Brain microvascular endothelial cell (primary cell): ENCODE data around the gene SLC22A2.

Experiments
- DNase-seq: peaks from one replicate; pipeline ENCODE4 v3.0.0-alpha.2; 2020
- H3K27ac ChIP-seq: fragments of 250-450 bp; sonication (Bioruptor Pico); 2 replicates; pipeline ENCODE4 v1.5.1; 2020; ENCODE audit warnings: mild to moderate bottlenecking, moderate library complexity
- H3K27me3 ChIP-seq: fragments of 250-450 bp; sonication (Bioruptor Pico); replicated peaks from 2 replicates; pipeline ENCODE4 v1.5.1; 2020; ENCODE audit warnings: mild to moderate bottlenecking
- H3K36me3 ChIP-seq: fragments of 250-450 bp; sonication (Bioruptor Pico); replicated peaks from 2 replicates; pipeline ENCODE4 v1.5.1; 2020; ENCODE audit warnings: mild to moderate bottlenecking
- H3K4me3 ChIP-seq: 2 replicates; pipeline ENCODE4 v1.5.1; 2011; ENCODE audit warnings: low read depth, mild to moderate bottlenecking, control low read depth, low read length, moderate library complexity
- in situ Hi-C: cut with HindIII; loops from 2 replicates; pipeline ENCODE4 v1.10.0; 2017; ENCODE audit warnings: low sequenced_read_pairs, low pct_ligation_motif_present
- TF ChIP-seq, protein P1 (sequence below): IDR thresholded peaks from 2 replicates; pipeline ENCODE4 v1.5.1; 2011; ENCODE audit warnings: low read depth, mild to moderate bottlenecking, moderate library complexity, low read length, control low read depth, inconsistent platforms; ENCODE audit errors: missing control alignments

Gene SLC22A2

DNA sequence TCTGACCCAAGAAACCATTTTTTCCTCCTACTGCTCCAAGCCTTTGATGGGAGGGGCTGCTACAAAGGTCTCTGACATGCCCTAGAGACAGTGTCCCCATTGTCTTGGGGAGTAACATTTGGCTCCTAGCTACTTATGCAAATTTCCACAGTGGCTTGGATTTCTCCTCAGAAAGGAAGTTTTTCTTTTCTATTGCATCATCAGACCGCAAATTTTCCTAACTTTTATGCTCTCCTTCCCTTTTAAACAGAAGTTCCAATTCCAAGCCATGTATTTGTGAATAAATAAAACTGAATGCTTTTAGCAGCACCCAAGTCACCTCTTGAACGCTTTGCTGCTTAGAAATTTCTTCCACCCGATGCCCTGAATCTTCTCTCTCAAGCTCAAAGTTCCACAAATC lies 51.0 kb downstream of the SLC22A2 start:
- DNase-seq: no peak
- Histone ChIP-seq H3K4me3 (no peak overlapping the region), H3K27me3 (no peaks in the 10 kb centered on the region), H3K27ac (no peak overlapping the region), H3K36me3 (no peaks in the 10 kb centered on the region)
- in situ Hi-C loops: no loop called here
- TF ChIP-seq, protein P1, sequence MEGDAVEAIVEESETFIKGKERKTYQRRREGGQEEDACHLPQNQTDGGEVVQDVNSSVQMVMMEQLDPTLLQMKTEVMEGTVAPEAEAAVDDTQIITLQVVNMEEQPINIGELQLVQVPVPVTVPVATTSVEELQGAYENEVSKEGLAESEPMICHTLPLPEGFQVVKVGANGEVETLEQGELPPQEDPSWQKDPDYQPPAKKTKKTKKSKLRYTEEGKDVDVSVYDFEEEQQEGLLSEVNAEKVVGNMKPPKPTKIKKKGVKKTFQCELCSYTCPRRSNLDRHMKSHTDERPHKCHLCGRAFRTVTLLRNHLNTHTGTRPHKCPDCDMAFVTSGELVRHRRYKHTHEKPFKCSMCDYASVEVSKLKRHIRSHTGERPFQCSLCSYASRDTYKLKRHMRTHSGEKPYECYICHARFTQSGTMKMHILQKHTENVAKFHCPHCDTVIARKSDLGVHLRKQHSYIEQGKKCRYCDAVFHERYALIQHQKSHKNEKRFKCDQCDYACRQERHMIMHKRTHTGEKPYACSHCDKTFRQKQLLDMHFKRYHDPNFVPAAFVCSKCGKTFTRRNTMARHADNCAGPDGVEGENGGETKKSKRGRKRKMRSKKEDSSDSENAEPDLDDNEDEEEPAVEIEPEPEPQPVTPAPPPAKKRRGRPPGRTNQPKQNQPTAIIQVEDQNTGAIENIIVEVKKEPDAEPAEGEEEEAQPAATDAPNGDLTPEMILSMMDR: no peak

DNA sequence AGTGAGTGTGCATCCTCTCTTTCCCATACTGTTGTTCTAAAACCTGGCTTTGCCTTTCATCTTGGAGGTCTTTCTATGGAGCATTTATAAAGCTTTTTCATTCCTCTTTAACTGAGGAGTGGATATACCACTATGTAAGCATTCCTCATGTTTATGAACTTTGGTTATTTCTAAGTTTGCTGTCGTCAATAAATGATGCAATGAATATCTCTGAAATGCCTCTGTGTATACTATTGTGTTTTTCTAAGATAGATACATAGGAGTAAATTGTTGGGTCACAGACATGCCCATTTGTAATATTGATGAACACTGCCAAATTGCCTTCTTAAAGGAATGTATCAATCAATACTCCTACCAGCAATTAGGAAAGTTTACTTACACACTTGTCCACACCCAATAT lies 53.9 kb downstream of the SLC22A2 start:
- Histone ChIP-seq H3K27ac (no peak overlapping the region), H3K36me3 (no peaks in the 10 kb centered on the region), H3K27me3 (no peaks in the 10 kb centered on the region), H3K4me3 (no peak overlapping the region)
- TF ChIP-seq, protein P1: no peak
- in situ Hi-C loops: no loop called here
- DNase-seq: no peak

DNA sequence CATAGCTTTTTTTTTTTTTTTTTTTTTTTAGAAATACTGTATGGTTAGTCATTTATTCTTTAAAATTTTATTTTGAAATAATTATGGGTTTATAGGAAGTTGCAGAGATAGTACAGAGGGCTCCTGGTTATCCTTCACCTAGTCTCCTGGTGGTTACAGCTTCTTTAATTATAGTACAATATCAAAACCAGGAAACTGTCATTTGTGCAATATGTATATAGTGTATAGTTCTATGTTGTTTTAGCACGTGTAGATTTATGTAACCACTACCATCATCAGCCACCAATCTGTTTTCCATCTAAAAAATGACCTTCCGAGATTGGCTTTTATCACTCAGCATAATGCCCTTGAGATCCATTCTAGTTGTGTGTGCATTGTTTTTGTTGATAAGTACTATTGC lies 54.7 kb downstream of the SLC22A2 start:
- DNase-seq: no peak
- H3K36me3 ChIP-seq: no peaks in the 10 kb centered on the region
- H3K27me3 ChIP-seq: no peaks in the 10 kb centered on the region
- H3K4me3 ChIP-seq: no peak overlapping the region
- TF ChIP-seq, protein P1: no peak
- no peak overlapping the region for H3K27ac ChIP-seq
- in situ Hi-C loops: no loop called here

DNA sequence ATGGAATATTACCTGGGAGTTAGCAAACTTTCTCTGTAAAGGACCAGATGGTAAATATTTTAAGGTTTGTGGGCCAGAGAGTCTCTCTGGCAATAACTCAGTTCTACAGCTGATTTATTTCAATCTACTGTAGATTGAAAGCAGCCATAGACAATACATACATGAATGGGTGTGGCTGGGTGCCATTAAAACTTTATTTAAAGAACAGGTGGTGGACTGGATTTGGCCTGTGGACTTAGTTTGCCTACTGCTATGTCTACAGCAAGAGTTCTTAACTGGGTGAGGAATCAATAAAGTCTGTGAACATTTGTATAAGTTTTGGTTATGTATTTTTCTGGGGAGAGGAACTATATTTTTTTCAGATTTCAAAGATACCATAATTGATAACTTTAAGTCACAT lies 55.1 kb downstream of the SLC22A2 start:
- Histone ChIP-seq H3K4me3 (no peak overlapping the region), H3K27me3 (no peaks in the 10 kb centered on the region), H3K27ac (no peak overlapping the region), H3K36me3 (no peaks in the 10 kb centered on the region)
- no peak for DNase-seq
- TF ChIP-seq, protein P1: no peak
- in situ Hi-C loops: no loop called here

DNA sequence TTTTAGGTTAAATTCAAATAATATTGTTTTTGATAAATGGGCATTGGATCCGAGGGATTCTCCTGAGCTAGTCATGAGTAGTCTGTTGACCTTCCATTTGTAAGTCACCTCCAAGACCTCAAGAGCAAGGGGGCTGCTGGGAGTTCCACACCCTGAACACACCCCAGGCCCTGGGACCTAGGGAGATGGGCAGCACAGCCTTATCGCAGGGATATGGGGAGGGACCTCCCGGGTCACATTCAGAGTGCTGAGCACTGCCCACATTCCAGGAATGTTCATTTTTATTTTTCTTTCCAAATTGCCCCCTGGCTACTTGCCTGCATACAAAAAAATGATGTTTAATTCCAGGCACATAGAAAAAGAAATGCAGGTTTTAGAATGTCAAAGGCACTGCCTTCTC lies 55.5 kb downstream of the SLC22A2 start:
- TF ChIP-seq, protein P1: no peak
- DNase-seq: no peak
- no peak overlapping the region for H3K4me3 ChIP-seq
- H3K27ac ChIP-seq: no peak overlapping the region
- in situ Hi-C loops: no loop called here
- no peaks in the 10 kb centered on the region for H3K27me3 ChIP-seq
- H3K36me3 ChIP-seq: no peaks in the 10 kb centered on the region

DNA sequence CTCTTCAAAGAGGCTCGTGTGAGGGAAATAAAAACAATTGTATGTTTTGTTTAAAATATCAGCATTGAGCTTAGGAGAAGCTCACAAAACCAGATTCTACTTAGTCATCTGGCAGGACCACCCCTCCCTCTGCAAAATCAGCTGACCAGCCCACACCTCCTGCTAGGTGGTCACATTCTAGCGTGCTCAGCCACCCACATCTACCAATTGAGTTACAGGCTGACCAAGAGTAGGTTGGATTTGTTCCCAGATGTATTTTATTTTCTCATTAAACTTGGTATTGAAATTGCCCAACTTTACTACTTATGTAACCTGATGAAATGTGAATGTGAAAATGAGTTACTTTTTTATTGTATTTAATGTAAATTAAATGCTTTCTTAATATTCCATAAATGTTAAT lies 56.2 kb downstream of the SLC22A2 start:
- DNase-seq: no peak
- Histone ChIP-seq H3K4me3 (no peak overlapping the region), H3K27ac (no peak overlapping the region), H3K36me3 (no peaks in the 10 kb centered on the region), H3K27me3 (no peaks in the 10 kb centered on the region)
- in situ Hi-C loops: no loop called here
- TF ChIP-seq, protein P1: no peak
